GM21619 (cell line): ENCODE data around the gene UTY.
"Not testable (repeated sequence)": the region's sequence is repeated elsewhere in the genome, so short reads cannot be mapped to it uniquely, and the experiment has no call there.

Experiments
- ATAC-seq: cut with Tn5 transposase; IDR thresholded peaks from one replicate; pipeline ENCODE4 v1.9.1; 2021; ENCODE audit not compliant: unreplicated experiment

The UTY gene

DNA sequence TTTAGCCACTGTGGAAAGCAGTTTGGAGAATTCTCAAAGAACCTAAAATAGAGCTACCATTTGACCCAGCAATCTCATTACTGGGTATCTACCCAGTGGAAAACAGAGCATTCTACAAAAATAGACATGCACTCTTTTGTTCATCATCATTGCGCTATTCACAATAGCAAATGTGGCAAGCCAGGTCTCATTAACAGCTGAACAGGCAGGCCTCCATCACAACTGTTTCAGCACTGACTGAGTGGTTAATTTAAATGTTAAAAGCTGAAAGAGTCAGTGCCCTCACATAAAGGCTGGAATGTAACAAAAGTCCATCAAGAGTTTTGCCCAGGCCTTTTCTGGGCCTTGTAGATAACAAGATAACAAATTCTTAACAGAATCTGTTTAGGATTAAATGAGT is 166.9 kb downstream of the UTY start:
- no peak for ATAC-seq

DNA sequence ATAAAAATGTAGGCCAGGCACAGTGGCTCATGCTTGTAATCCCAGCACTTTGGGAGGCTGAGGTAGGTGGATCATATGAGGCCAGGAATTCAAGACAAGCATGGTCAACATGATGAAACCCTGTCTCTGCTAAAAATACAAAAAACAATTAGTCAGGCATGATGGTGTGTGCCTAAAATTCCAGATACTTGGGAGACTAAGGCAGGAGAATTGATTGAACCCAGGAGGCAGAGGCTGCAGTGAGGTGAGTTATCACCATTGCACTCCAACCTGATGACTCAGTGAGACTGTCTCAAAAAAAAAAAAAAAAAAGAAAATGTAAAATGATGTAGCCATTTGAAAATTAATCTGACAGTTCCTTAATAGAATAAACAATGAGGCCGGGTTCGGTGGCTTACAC is 171.9 kb downstream of the UTY start:
- ATAC-seq: no peak

DNA sequence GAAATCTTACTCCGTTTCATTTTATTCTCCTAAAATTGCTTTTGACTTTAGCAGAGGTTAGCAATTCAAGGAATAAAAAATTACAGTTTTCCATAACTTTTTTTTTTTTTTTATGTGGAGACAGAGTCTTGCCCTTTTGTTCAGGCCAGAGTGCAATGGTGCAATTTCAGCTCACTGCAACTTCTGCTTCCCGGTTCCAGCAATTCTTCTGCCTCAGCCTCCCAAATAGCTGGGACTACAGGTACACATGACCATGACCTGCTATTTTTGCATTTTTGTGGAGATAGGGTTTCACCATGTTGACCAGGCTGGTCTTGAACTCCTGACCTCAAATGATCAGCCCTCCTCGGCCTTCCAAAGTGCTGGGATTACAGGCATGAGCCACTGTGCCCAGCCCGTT is 179.0 kb downstream of the UTY start:
- no peak for ATAC-seq

DNA sequence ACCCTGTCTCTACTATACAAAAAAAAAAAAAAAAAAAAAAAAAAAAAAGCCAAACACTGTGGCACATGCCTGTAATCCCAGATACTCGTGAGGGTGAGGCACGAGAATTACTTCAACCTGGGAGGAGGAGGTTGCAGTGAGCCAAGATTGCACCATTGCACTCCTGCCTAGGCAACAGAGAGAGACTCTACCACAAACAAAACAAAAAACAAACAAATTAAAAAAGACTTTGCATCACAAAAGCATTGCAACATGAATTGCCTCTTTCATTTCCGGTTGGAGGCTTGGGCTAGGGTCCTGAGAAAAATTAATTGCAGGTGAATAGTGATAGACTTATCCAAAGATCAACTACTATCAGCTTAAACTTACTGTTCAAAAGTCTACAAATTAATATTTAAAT is 180.4 kb downstream of the UTY start:
- no peak for ATAC-seq

DNA sequence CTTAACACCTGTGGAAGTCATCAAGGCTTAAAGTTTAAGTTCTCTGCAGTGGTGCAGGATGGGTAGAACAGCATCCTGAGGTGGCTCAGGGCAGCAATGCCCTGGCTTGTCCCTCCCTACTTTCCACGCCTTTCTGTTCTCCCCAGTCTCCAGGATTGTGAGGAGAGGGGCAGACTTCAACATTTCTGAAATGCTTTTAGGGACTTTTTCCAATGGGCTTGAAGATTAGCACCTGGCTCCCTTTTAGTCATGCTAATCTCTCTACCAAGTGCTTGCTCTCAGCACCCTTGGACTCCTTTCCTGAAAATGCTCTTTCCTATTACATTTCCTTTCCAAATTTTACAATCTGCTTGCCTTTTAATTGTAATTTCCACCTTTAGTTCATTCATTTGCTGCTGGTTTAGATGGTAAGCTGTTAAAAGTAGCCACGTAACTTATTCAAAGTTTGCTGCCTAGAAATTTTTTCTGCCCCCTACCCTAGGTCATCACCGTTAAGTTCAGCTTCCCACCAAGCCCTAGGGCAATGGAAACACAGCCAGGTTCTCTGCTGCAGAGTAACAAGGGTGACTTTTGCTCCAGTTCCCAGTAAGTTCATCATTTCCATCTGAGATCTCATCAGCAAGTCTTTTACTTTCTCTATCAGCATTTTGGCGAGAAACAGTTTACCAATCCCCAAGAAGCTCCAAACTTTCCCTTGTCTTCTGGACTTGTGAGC is 183.5 kb downstream of the UTY start:
- no peak for ATAC-seq

DNA sequence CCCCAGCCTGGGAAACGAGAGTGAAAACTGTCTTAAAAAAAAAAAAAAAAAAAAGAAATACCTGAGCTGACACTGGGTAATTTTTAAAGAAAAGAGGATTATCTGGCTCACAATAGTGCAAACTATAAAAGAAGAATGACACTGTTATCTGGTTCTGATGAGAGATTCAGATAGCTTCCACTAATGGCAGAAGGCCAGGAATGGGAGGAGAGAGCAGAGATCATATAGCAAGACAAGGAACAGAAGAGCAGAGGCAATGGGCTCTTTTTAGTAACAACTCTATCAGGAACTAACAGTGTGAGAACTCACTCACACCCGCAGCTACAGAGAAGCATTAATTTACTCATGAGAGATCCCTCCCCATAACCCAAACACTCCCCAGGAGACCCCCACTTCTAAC is 184.8 kb downstream of the UTY start:
- ATAC-seq: no peak

DNA sequence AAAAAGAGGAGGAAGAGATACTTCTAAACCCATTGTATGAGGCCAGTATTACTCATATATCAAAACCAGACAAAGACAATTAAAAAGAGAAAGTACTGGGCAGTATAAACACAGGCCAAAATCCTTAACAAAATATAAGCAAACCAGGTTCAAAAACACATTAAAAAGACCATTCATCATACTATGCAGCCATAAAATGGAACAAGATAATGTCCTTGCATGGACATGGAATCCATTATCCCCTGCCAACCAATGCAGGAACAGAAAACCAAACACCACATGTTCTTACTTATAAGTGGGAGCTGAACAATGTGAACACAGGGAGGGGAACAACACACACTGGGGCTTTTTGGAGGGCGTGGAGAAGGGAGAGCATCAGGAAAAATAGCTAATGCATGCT is 188.6 kb downstream of the UTY start:
- no peak for ATAC-seq

DNA sequence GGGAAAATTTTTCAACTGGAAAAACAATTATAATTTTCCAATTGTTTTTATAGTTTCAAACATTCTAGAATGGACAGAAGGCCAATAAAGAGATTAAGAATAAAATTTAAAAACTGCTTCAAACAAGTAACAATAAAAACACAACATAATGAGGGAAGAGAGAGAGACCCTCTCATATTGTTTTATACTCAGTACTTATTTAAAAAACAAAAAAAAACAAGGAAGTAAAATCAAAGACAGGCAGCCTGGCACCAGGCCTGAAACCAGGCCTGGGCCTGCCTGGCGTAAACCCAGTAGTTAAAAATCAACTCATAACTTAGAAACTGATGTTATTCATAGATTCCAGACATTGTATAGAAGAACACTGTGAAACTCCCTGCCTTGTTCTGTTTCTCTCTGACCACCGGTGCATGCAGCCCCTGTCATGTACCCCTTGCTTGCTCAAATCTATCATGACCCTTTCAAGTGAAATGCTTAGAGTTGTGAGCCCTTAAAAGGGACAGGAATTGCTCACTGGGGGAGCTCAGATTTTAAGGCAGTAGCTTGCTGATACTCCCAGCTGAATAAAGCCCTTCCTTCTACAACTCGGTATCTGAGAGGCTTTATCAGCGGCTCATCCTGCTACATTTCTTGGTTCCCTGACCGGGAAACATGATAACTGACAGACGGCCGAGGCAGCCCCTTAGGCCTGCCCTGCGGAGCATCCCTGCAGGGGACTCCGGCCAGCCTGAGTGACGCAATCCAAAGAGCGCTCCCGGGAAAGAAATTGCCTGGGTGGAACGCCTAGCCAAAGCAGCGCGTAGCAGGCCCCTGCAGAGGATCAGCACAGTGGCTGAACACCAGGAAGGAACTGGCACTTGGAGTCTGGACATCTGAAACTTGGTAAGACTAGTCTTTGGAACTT is 197.4 kb downstream of the UTY start:
- ATAC-seq: not testable (repeated sequence)

DNA sequence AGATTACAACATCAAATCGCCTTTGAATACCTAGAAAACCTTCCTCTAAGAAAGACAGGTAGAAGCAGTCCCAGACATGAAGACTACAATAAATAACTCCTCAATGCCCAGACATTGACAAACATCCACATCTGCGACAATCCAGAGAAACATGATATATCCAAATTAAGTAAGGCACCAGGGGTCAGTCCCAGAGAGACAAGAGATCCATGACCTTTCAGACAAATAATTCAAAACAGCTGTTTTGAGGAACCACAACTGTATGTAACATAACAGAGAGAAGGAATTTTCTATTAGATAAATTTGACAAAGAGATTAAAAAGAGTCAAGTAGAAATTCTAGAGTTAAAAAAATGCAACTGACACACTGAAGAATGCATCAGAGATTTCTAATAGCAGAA is 200.3 kb downstream of the UTY start:
- ATAC-seq: no peak

DNA sequence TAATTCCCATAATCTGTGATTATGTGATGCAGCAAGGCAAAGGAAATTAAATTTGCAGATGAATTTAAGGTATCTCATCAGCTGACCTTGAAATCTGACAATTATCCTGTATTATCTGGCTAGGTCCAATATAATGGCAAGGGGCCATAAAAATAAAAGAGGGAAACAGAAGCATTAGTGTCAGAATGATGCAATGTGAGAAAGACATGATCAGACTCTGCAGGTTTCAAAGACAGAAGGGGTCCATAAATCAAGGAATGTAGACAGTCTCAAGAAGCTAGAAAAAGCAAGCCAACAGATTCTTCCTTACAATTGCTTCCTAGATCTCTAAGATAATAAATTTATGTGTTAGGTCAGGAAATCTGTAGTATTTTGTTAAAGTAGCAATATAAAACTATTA is 208.1 kb downstream of the UTY start:
- no peak for ATAC-seq

DNA sequence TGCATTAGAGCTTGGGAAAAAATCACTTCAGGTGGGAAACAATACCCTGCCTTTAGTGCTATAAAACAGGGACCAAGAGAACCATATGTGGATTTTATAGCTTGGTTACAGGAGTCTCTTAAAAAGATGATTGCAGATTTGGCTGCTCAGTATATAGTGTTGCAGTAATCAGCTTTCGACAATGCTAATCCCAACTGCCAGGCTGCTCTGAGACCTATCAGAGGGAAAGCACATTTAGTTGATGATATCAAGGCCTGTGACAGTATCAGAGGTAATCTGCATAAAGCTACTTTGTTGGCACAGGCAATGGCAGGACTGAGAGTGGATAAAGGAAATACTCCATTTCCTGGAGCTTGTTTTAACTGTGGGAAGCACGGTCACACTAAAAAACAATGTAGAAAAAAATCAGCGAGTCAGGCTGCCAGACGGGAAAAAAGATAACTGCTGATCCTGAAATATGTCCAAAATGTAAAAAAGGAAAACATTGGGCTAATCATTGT is 225.8 kb downstream of the UTY start:
- ATAC-seq: not testable (repeated sequence)

DNA sequence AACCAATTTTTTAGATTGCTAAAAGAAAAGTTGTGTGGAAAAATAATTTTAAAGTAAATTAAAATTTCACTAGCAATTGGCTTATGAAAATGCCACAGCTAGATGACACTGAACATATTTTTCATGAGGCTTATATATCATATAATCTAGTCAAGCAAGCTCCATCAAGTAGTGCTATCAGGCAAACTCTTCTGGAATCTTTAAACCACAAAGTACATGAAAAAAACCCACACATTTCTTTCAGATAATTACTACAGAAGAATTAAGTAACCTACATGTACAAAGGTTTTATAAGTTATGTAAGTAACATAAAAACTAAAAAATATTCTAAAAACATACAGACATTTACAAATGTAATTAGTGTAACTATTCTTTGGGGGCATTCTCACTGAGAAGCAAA is 229.4 kb downstream of the UTY start:
- ATAC-seq: no peak

DNA sequence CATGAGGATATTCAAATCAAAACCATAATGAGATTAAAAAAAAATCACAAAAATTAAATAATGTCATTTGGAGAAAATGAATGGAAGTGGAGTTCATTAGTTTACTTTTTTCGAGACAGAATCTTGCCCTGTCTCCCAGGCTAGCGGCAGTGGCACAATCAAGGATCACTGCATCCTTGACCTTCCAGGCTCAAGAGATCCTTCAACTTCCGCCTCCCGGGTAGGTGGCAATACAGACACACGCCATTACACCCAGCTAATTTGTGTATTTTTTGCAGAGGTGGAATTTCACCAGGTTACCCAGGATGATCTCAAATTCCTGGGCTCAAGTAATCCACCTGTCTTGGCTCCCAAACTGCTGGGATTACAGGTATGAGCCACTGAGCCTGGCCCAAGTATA is 236.1 kb downstream of the UTY start:
- ATAC-seq: no peak

DNA sequence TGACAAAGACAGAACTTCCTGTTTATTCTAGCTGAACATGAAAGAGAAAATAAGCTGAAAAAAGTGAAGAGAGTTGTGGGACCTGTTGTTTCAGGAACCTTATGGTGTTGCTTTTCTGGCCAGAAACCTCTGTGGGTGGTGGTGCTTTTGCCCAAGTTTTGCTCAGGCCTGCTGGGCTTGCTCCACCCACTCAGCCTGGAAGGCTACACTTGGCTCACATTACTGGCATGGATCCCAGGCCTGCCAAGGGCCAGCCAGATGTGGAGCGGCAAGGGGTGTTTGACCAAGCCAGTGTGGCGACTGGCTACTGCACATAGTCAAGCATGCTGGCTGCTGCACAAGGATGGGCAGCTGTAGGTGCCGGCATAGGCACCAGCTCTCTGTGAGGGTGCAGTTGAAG is 245.9 kb downstream of the UTY start:
- no peak for ATAC-seq

DNA sequence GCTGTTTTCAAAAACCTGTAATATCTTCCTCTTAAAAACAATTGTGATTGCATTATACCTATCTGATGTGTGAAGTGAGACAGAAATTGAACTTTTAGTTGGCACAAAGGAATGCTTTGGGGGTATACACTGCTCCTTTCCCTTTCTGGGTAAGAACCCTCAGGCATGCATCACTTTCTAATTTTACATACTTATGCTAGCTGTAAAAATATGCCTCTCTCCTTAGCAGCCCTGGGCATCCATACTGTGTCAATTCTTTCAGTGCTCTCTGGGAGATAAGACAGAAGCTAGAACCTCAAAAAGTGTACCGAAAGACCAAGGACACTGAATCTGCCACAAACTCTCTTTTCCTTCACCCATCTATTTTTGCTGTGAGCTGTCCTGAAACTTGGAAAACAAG is 246.7 kb downstream of the UTY start:
- ATAC-seq: no peak

DNA sequence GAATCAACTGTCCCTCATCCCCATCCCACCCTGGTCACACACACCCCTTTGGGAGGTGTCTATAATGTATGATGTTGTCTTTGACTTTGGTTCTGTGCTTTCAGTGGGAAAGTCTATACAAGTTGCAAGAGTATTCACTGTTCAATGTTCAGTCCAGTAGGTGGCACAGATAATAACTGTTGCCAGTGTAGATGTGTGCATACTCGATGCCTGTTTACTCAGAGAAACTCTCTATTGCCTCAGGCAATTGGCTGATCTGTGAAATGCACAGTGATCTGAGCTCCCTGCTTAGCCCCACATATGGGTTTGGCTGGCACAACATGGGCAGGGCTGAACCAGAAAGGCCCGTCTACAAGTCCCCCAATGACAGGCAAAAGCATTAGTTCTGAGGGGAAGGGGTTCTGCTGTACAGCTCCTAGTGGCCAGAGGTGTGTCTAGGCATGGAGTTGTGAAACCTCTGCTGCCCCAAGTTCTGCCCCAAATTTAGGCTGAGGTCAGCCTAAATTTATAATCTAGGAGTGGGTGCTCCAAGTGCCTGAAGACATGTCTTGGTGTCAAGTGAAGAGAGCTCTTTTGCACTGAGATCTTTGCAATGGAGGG is 252.4 kb downstream of the UTY start:
- no peak for ATAC-seq

DNA sequence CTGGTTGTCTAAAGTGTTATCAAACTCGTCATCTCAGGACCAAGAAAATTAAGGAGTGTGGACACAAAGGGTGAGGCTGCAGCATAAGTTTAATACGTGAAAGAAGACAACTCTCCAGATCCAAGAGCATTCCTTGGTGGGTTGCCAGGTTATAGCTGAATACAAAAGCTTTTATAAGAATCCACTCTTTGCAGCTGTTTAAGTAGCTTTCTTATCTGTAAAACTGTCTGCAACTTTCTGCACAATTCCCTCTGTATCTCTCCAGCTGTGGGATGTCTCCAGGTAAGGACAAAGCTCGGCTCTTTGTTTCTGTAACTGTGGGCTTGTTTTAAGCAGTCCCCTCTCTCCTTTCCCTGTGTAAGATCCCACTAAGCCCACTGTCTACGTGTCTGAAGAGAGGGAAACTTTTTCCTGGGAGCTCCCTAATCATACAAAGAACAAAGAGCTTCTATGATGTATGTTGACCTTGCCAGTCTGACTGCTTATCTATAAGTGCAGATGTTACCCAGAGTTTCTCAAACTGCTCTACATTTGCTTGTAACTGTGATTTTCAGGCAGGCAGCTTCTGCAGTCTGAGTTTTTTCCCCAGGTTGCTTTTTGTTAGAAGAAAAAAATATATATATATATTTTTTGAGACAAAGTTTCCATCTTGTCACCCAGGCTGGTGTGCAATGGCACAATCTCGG is 268.7 kb downstream of the UTY start:
- no peak for ATAC-seq

DNA sequence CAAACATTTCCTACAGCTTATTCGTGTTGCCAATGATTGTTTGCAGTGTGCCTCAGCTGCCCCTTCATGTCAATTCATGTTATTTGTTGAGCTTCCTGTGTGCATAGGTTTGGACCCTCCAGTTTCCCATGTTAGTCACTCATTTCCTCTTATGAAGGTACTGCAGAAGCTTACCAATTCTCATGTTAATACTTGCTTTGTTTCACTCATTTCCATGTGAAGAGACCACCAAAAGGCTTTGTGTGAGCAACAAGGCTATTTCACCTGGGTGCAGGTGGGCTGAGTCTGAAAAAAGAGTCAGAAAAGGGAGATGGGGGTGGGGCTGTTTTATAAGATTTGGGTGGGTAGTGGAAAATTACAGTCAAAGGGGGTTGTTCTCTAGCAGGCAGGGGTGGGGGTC is 274.6 kb downstream of the UTY start:
- no peak for ATAC-seq
